ENCODE results near the gene ANK2.

The ANK2 gene

GRCh38 chr4:113356453-113356852, 307.0 kb downstream of the ANK2 start:
- no peak for DNase-seq

DNA sequence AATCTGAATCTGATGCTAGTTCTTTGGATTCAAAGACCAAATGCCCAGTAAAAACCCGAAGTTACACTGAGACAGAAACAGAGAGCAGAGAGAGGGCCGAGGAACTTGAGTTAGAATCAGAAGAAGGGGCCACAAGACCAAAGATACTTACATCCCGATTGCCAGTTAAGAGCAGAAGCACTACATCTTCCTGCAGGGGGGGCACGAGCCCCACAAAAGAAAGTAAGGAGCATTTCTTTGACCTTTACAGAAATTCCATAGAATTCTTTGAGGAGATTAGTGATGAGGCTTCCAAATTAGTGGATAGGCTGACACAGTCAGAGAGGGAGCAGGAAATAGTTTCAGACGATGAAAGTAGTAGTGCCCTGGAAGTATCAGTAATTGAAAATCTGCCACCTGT, 309.3 kb downstream of the ANK2 start:
- no peak for DNase-seq

- no peak for DNase-seq
Observed at GRCh38 chr4:113365377-113365776, 315.9 kb downstream of the ANK2 start.

DNA sequence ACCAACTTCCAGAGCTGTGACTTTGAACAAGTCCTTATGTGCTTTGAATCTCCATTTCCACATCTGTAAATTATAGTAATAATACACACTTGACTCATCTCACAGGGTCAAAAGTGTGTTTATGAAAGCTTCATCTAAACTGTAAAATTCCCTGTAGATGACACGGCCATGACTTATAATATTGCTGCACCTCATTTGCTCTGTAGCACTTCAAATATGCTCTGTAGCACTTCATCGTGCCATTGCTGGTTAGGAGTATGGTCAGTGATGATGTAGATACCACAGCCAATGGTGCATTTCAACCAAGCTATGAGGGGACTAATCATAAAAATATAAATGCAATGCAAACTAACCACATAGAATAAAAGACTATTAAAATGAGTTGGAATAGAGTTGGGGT, 318.6 kb downstream of the ANK2 start:
- no peak for DNase-seq

GRCh38 chr4:113371111-113371510, 321.7 kb downstream of the ANK2 start:
- no peak for DNase-seq

DNA sequence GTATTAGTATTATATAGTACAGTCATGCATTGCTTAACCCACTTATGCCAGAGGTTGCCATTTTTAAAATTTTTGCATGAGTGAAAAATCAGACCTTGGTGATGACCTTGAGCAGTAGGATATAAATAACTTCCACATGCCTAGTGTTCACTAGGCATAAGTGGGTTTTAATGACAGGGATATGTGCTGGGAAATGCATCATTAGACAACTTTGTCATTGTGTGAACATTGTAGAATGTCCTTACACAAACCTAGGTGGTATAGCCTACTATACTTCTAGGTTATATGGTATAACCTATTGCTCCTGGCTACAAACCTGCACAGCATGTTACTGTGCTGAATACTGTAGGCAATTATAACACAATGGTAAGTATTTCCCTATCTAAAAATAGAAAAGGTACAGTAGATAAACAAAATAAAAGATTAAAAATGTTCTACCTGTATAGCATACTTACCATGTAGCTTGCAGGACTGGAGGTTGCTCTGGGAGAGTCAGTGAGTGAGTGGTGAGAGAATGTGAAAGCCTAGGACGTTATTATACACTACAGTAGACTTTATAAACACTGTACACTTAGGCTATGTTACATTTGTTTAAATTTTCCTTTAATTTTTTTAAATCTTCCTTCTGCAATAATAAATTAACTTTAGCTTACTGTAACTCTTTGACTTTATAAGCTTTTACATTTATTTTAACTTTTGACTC, 326.7 kb downstream of the ANK2 start:
- no peak for DNase-seq

GRCh38 chr4:113378836-113379235, 329.4 kb downstream of the ANK2 start:
- DNase-seq, result no peak

- no peak for DNase-seq
Observed at GRCh38 chr4:113382704-113383103, 333.3 kb downstream of the ANK2 start.

DNA sequence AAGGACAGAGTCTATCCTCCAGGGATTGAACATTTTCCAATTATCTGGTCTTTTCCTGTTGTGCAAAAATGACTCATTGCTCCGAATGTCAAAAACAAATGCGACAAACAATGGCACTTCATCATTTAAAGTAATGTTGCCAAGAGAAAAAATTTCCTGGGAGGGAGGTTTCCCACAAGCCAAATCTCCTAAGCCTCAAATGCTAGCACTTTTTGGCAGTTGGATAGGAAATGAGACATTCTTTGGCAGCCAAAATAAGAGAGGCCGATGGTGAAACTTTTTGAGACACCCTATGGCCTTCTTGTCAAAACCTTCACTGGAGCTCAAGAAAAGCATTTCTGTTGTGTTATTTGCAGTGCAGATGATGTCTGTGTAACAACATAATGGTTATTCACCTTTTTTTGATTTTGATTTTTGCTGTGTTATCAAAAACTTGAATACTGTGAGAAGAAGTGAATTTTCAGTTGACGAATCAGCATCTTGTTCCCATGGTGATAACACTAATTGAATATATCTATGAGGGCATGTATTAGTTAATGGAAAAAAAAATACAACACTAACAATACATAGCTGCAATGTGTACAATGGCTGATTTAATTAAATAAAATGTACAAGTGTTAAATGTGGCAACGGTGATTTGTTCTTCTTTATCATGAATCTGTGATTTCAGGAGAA, 333.8 kb downstream of the ANK2 start:
- no peak for DNase-seq

- DNase-seq, result no peak
Observed at GRCh38 chr4:113384600-113384999, 335.1 kb downstream of the ANK2 start.

DNA sequence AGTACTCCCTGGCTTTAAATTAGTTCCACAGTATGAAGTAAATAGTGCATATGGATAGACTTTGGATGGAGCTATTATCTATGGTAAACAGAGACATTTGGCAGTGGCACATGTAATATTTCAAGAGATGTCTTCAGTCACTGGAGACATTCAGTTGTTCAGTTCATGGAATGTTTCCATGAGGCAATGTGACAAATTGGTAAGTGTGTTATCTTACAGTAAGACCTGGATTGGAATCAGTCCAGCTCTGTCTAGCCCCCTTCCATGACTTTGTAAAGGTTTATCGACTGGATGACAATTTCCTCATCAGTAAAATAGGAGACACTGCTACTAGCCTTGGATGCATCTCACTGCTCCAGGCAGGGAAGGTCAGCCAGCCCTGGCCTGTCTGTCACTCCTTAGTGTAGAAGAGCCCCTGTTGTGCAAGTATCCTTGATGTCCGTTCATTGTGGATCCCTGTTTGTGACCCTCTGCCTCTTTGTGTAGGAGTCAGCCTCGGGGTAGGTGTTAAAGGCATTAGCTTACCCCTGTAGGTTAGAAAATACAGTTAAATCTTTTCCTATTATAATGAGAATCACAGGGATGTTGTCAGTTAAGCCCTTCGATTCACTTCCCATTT, 335.9 kb downstream of the ANK2 start:
- no peak for DNase-seq

DNA sequence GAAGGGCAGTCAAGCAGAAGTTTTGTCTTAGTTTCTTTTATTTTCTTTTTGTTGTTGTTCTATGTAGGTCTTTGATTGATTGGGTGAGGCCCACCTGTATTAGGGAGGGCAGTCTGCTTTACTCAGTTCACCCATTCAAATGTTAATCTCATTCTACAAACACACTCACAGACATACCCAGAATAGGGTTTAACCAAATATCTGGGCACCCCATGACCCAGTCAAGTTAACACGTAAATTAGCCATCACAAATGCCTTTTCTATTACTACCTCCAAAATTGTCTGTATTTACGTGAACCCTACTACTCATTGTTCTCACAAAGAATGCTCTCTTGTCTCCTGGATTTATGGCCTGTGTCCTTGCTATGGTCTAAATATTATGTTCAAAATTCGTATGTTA, 339.7 kb downstream of the ANK2 start:
- no peak for DNase-seq

GRCh38 chr4:113390850-113391249, 341.4 kb downstream of the ANK2 start:
- no peak for DNase-seq

DNA sequence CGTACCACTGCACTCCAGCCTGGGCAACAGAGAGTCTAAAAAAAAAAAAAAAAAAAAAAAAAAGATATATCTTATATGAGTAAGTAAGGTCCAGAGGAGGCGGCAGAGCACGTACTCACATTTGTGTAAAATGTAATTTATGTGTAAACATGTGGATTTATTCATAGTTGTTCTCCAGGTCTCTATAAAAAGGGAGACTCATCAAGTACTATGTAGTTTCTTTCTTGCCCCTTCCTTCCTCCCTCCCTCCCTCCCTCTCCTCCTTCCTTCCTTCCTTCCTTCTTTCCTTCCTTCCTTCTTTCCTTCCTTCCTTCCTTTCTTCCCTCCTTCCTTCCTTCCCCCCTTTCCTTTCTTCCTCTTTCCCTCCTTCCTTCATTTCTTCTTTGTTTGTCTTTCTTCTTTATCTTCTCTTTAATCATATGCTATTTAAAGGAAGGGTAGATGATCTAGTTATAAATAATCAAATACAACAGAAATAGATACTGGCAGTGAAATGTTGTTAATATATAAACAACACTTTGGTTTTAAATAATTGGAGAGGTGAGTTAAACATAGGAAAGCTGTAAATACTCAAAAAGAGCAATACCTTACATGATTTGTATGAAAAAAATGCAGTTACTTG, 344.8 kb downstream of the ANK2 start:
- no peak for DNase-seq

DNA sequence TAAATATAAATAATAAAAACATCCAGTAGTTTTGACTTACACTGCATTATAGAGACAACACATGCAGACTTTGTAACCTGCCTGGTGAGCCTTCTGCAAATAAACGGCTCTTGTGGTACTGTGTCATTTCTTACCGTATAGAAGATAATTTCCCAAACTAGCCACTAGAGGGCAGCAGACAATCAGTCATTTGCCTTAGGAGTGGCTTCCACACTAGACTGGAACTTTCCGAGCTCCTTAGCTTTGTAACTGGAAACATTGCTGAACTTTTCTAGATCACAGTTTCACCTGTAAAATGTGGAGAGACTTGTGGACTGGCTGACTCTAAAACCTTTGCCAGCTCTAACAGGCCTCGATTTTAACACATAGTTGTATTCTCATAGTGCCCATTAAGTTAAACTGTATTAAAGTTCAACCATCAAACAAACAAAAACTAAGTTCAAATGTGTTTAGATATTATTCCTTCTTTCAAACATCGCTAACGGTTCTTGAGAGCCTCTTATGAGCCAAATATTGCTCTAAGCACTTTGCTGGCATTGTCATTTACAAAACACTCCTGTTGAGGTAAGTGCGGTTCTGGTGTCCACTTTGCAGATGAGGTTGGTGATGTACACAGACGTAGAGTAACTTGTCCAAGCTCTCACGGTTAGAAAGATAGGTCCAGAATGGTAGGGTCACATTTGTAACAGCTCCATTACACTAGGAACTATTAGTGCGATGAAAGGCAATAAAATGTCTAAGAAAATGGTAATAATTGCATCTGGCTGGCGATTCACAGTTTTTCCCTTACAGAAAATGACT, 345.5 kb downstream of the ANK2 start:
- DNase-seq, result peak; percentile 82

- no peak for DNase-seq
Observed at GRCh38 chr4:113397114-113397701, 347.8 kb downstream of the ANK2 start.

- no peak for DNase-seq
Observed at GRCh38 chr4:113398441-113399143, 349.1 kb downstream of the ANK2 start.

- no peak for DNase-seq
Observed at GRCh38 chr4:113404167-113404571, 354.7 kb downstream of the ANK2 start.

- DNase-seq, result no peak
Observed at GRCh38 chr4:113404841-113405240, 355.4 kb downstream of the ANK2 start.

GRCh38 chr4:113405874-113406722, 356.6 kb downstream of the ANK2 start:
- no peak for DNase-seq

DNA sequence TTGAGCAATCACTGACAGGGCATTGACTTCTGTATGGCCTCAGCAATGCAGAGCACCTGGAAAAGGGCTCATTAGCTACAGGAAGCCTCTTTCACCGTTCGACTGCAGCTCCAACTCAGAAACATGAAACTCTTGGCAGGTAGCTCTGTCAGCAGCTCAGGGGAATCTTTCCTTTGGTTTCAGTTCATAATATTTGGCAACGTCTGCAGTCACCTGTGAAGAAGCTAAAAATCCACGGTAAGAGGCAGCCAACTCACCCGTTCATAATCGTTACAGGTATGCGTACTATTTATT, 357.2 kb downstream of the ANK2 start:
- DNase-seq, result no peak

Measured in CD4-positive, alpha-beta T cell treated with Interleukin-17A for 1 hour (primary cell).